Activated effector memory CD4-positive, alpha-beta T cell treated with anti-CD3 and anti-CD28 coated beads, Interleukin-2, amount 50 U/mL, for 16 hours (primary cell): ENCODE results near the gene PCNA.
A peak's percentile ranks its signal among the peaks of the same experiment; 100 is the strongest.
"Not testable (repeated sequence)": the region's sequence is repeated elsewhere in the genome, so short reads cannot be mapped to it uniquely, and the experiment has no call there.

ENCODE experiments used
- DNase-seq: peaks from one replicate; pipeline ENCODE4 v3.0.0-alpha.2; 2020

Gene PCNA

DNA sequence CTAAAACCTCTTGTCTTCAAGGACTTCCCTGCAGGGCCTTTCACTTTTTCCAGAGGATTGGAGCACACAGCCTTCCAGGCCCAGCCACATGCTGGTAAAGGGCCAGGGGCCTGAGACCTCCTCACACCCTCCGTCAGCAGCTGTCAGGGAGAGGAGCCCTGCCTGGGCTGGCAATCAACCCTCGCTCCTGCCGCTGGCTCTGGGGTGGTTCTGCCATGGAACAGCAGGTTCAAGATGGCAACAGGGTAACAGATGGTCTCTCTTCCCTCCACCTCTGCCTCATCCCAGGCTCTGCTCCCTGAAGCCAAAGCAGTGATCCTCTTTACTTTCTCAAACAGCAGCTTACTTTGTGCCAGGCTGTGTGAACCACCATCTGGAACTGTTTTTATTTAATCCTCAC, 23.8 kb downstream of the PCNA start:
- no peak for DNase-seq

DNA sequence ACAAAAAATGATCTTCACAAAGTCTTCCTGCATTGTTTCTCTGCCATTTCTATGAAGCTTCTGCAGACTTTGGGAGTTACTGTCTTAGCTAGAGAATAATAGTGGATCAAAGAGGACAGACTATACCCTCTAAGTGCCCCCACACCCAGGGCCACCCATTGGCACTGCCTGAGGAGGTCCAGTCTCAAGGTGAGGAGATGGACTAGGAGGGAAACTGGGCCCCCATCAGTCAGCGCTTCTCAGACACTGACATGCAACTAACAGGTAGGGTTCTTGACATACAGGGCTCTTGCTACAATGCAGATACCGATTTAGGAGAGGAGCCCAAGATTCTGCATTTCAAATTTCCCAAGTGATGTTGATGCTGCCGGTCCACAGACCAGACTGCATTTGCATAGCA, 24.3 kb downstream of the PCNA start:
- DNase-seq = no peak

DNA sequence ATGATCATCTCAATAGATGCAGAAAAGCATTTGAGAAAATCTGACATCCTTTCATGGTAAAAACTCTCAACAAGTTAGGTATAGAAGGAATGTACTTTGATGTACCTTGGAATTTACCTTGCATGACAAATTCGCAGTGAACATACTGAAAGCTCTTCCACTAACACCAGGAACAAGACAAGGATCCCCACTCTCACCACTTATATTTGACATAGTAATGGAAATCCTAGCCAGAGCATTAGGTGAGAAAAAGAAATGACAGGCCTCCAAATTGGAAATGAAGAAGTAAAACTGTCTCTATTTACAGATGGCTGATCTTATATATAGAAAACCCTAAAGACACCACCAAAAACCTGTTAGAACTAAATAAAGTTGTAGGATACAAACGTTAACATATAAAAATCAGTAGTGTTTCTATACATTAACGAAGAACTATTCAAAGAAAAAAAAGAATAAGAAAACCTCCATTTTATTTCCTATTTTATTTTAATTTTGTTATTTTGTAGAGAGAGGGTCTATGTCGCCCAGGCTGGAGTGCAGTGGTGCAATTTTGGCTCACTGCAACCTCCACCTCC, 26.9 kb downstream of the PCNA start:
- DNase-seq = no peak

DNA sequence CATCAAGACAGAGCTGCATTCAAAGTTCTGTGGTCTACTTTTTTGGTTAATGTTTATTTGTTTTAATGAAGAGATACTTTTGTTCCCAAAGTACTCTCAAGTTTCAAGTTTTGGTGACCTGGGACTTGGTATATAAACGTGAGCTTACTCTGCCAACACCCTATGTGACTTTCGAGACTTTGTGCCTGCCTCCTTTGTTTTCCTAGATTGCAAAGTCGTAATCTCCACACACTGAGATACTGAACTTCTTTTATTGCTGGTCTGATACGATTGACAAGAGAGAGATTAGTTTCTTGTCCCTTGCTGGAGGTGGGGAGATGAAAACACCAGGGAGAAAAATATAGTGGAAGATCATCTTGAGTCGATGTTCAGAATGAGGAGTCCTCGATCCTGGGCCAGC, 27.9 kb downstream of the PCNA start:
- DNase-seq = no peak

DNA sequence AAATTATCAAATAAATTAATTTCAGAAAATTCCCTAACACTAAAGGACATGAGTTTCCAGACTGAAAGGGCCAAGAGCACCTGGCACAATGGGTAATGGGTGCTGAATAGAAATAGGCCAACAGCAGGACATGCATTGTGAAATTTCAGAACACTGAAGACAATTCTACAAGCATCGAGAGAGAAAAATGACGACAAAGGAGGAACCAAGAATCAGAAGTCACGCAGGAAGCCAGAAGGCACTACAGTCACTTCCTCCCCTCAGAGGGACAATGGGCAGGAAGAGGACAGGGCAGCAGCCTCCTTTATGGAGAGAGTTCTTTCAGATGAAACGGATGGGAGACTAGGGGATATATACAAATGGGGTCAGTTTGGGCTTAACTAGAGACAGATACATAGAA, 29.6 kb downstream of the PCNA start:
- peak; percentile 53 for DNase-seq

DNA sequence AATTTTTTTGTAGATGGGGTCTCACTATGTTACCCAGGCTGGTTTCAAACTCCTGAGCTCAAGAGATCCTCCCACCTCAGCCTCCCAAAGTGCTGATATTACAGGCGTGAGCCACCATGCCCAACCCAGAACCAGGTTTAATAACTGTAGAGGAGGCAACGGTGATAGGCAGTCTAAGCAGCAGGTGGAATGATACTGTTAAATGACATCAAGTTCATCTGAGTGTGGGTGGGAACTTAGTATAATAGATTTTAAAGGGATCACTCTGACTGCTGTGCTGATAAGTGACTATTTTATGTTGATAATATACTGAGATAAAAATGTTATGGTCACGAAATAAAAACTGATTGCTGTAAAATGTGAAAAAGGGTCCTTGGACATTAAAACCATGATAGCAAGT, 31.1 kb downstream of the PCNA start:
- no peak for DNase-seq

DNA sequence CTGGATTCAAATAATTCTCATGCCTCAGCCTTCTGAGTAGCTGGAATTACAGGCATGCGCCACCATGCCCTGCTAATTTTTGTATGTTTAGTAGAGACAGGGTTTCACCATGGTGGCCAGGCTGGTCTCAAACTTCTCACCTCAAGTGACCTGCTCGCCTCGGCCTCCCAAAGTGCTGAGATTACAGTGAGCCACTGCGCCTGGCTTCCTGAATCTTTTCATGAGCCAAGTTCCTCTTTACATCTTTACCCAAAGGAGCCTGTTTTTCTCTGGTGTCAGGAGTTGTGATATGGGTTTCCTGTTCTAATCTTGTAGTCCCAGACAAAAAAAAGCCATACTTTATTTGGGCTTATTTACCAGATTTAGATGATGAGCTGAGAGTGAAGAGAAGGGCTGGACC, 34.4 kb downstream of the PCNA start:
- peak; percentile 33 for DNase-seq

DNA sequence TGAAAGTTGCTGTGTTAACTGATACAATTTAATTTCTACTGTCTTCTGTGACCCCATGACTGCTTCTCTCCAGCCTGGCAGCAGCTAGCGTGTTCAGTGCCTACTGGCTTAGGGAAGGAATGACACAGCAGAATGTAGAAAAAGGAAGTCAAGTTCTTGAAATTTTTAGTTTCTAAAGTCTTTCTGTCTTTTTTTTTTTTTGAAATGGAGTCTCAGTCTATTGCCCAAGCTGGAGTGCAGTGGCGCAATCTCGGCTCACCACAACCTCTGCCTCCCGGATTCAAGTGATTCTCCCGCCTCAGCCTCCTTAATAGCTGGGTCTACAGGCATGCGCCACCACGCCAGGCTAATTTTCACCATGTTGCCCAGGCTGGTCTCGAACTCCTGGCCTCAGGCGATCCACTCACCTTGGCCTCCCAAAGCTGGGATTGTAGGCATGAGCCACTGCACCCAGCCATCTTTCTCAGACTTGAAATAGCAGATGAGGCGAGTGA, 39.3 kb downstream of the PCNA start:
- DNase-seq = peak; percentile 50

DNA sequence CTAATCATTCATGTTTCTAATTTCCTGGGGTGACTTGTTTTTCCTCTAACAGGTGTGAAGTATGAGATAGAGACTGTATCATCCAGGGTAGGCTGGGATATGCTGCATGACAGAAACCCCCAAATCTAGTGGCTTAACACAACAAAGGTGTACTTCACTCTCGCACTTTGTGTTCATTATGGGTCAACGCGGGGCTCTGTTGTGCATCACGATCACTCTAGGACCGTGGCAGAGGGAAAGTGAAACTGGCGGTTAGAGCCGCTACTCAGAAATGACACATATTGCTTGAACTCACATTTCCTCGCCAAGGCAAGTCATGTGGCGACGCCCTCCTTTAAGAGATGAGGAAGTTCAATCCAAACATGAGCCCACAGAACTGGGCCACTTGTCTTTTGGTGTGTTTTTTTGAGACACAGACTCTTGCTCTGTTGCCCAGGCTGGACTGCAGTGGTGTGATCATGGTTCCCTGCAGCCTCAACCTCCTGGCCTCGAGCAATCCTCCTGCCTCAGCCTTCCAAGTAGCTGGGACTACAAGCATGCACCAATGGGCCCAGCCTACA, 41.3 kb downstream of the PCNA start:
- peak; percentile 89 for DNase-seq

DNA sequence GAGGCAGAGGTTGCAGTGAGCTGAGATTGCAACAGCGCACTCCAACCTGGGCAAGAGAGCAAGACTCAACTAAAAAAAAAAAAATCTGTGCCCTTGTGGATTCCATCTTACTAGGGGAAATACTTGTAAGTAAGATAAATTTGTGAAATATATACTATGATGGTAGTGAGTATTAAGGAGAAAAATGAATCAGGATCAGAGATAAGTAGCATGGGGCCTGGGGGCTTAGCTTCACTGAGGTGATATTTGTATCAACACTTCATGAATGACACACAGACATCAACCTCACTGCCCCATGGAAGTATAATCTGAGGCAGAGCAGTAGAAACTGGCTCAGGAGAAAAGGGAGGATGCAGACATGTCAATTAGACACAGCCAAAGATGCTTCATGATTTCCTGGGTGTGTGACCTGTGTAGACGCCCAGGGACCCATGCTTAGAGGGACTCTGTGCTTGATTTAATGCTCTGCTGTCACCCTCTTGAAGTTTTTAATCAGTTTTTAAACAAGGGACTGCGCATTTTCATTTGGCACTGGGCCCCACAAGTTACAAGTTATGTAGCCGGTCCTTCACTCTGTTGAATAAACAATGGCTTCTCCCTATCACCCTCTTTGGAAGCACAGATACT, 41.9 kb downstream of the PCNA start:
- no peak for DNase-seq

DNA sequence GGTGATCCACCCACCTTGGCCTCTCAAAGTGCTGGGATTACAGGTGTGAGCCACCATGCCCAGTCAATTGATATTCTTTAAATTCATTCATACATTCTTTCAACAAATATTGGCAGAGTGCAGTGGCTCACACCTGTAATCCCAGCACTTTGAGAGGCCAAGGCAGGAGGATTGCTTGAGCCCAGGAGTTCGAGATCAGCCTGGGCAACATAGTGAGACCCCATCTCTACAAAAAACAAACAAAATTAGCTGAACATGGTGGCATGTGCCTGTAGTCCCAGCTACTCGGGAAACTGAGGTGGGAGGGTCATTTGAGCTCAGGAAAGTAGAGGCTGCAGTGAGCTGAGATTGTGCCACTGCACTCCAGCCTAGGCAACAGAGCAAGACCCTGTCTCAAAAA, 42.8 kb downstream of the PCNA start:
- DNase-seq = not testable (repeated sequence)

DNA sequence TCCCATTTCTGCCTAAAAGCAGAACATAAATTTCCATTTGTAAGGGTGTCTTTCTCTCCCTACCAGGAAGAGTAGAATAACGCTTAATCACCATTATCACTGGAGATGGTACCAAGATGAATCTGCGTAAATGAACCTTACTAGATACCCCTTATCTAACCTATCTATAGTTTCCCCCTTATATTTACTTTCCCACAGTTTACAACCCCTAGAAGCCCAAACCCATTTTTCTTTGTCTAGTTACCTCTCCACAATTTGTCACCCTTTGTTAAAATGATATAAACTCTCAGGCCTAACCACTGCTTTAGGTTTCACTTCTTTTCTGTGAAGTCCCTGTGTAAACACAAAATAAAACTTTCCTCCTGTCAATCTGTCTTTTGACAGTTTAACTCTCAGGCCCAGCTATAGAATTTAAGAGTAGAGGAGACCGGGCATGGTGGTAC, 45.5 kb downstream of the PCNA start:
- DNase-seq = no peak

DNA sequence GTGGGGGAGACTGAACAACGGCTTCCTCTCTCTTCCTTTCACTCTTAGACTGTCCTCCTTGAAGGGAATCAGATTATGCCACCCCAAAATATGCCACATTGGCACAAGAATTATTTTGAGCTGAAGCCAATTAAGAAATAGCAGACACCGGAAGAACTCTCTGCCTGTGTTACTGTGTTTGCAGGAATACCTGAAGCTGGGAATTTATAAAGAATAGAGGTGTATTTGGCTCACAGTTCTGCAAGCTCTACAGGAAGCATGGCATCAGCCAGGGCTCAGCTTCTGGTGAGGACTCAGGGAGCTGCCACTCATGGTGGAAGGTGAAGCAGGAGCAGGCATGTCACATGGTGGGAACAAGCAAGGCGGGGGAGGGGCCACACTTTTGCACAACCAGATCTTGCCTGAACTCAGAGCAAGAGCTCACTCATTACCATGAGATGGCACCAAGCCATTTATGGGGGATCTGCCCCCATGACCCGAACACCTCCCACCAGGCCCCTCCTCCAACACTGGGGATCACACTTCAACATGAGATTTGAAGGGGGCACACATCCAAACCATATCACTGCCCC, 46.0 kb downstream of the PCNA start:
- DNase-seq = no peak

DNA sequence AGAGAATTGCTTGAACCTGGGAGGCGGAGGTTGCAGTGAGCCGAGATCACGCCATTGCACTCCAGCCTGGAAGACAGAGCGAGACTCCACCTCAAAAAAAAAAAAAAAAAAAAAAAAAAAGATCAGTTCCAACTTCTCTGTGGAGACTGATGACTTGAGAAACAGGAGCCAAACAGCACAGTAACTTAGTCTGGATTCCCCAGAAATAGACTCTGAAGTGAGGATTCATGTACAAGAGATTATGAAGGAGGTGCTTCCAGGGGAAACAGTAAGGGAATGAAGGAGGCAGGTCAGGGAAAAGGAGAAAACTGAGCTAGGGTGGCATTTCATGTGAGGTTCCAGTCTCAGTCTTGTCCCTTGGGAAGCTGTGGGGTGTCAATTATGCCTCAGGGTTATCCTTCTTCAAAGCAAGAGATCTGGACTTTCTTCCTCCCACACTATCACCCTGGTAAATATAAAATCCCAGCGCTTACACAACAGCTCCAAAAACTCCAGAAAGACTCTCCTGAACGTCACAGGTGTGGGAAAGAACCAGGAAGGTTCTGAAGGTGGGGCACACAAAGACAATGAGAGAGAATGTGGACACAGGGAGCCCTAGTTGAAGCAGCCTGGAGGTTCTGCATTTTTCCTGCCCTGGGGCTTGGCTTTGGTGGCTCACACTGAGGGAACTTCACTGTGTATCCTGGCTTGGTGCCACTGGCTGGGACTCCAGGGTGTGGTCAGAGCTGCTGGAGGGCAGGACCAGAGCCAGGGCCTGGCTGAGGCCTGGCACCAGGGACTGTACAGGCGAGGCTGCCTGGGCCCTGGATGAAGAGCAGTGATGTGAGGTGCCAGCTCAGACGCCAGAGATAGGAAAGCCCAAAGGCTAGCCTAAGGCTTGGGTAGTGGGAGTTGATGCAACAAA, 46.8 kb downstream of the PCNA start:
- DNase-seq = no peak

DNA sequence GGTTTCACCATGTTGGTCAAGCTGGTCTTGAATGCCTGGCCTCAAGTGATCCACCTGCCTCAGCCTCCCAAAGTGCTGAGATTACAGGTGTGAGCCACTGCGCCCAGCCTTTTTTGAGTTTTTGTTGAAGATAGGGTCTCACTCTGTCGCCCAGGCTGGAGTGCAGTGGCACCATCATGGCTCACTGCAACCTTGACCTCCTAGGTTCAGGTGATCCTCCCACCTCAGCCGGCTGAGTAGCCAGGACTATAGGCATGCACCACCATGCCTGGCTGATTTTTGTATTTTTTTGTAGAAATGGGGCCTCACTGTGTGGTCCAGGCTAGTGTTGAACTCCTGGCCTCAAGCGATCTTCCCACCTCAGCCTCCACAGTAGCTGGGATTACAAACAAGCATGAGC, 47.8 kb downstream of the PCNA start:
- DNase-seq = not testable (repeated sequence)

DNA sequence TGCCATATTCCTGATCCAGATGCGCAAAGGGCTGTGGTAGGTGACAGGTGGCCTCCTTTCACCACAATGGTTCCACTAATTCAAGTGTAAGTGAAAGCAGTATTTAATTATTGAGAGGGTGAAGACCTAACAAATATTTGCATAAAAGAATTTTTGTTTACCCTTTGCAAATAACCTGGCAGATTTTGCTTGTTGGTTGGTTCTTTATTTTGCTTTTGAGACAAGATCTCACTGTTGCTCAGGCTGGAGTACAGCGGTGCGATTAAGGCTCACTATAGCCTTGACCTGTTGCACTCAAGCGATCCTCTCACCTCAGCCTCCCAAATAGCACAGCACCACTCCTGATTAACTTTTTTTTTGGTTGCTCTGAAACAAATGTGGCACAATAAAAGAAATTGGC, 49.2 kb downstream of the PCNA start:
- no peak for DNase-seq

DNA sequence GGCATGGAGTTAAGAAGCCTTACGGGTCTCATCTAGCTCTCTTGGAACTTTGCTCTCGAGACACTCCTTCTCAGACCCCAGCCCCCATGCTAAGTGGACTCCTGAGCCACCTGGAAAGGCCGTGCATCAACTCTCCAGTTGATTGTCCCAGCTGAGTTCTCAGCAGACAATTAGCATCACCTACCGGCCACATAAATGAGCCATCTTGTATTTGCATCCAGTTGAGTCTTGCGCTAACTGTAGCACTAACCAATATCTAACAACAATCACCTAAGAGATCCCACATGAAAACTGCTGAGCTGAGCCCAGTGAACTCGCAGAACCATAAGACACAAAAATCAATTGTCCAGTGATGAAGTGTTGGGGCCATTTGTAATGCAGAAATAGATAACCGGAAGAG, 49.7 kb downstream of the PCNA start:
- no peak for DNase-seq

DNA sequence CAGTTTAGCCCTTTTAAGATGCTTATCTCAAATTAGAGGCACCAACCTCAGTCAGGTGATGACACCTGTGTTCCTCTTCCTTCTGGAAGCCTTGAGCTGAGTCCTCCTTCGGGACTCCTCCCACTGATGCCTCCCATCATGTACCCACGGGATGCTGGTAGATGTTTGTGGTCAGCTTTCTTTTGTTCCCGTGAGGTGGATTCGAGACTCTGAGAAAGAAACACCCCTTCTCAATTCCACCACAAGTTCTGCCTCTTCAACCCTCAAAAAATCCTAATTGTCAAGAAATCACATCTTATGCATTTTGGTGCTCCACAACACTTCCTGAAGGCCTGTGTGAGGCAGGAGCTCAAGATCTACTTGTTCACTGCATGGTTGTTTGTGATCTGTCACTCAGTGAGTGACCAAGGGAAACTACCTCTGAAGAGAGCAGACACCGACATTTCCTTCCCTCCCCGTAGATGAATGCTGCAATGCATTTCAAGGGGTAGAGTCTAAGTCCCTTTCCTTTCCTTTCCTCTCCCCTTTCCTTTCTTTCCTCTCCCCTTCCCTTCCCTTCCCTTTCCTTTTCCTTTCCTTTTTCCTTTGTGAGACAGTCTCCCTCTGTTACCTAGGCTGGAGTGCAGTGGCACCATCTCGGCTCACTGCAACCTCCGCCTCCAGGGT, 50.5 kb downstream of the PCNA start:
- DNase-seq = no peak

DNA sequence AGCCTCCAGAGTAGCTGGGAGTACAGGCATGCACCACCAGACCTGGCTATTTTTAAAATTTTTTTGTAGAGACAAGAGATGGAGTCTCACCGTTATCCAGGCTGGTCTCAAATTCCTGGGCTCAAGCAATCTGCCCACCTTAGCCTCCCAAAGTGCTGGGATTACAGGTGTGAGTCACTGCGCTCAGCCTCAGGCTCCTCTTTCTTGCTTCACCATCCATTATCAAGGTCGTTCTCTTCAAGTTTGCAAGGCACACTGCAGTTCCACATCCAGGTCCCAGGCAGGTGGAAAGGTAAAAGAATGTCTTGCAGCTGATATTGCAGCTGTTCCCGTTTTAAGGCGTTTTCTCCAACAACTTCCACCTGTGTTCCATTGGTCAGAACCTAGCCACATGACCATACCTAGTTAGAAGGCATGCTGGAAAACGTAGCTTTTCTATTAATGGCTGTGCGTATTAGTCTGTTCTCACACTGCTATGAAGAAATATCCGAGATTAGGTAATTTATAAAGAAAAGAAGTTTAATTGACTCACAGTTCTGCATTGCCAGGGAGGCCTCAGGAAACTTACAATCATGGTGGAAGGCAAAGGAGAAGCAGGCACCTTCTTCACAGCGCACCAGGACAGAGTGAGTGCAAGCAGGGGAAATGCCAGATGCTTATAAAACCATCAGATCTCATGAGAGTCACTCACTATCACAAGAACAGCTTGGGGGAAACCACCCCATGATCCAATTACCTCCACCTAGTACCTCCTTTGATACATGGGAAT, 51.7 kb downstream of the PCNA start:
- no peak for DNase-seq

DNA sequence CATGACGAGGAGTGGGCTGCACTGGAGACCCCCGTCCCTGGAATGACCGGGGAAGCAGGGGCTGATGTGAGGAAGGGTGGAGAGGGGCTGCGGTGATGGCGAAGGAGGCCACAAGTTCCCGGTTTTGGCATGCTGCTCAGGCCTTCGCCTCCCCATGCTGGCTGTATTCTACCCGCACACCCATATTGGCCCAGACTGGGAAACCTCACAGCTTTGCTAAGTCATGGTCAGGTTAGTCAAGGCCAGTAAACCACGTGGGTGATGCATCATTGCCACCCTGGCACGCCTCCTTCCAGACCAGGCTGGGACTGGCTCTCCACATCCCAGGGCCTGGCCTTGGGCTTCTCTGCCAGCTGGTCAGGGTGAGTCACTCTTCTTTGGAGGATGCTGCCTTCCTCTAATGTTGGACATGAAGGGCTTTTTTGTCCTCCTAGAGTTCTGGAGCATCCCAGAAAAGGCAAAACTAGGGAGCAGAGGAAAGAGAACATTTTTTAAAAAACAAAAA, 53.8 kb downstream of the PCNA start:
- DNase-seq = no peak

DNA sequence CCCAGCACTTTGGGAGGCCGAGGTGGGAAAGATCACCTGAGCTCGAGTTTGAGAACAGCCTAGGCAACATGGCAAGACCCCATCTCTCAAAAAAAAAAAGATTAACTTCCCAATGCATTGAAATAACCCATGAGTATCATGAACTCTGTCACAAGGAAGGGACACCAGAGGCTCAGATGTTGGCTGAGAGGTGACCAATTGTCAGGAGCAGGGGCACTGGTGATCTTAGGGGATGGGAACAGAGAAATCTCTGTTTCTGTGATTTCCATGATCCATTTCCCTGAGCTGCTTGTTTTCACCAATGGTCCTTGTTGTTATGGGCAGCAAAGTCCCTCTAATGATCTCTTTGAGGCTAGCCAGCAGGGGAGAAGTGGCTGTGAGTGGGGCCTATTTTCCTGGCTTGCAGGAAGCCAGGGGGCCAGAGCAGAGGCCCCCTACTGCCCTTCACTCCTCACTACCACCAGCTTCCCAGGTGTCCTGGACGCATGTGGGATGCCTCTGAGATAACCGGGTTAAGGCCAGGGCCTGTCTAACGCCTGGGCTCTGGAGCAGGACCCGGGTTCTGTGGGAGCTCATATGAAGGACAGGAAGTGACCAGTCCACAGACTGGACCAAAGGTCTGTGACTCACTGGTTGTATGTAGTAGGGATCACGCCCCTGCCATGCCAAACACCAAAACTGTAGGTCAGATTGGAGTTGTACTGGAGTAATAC, 54.4 kb downstream of the PCNA start:
- DNase-seq = no peak
